Astrocyte (in vitro differentiated cells and primary cell): ENCODE results near the gene NRIP1. TPM values are rescaled to one million over a fixed set of nuclear protein-coding genes. Genes with fewer than 3 reads are reported as not detected.
A peak's percentile ranks its signal among the peaks of the same experiment; 100 is the strongest.

Experiments
- DNase-seq: peaks from one replicate; pipeline ENCODE4 v3.0.0-alpha.2; 2010; ENCODE audit warnings: low read depth
- FAIRE-seq: peaks from 2 replicates; lab custom pipeline; 2011; peaks lifted over from hg19 to GRCh38; lab: Jason Lieb, UNC
- H2AFZ ChIP-seq: 2 replicates; pipeline ENCODE4 v1.6.0; 2012; ENCODE audit warnings: low read depth, low read length, inconsistent platforms
- H3K27ac ChIP-seq: 2 replicates; pipeline ENCODE4 v1.5.1; 2011; ENCODE audit warnings: low read depth, low read length, inconsistent platforms
- H3K27me3 ChIP-seq: 2 replicates; pipeline ENCODE4 v1.6.0; 2011; ENCODE audit warnings: low read length, inconsistent platforms; ENCODE audit not compliant: insufficient read depth
- H3K36me3 ChIP-seq: 2 replicates; pipeline ENCODE4 v1.5.1; 2011; ENCODE audit warnings: low read length, inconsistent platforms; ENCODE audit not compliant: insufficient read depth
- H3K4me1 ChIP-seq: 2 replicates; pipeline ENCODE4 v1.5.1; 2011; ENCODE audit warnings: low read length, inconsistent platforms; ENCODE audit not compliant: insufficient read depth
- H3K4me2 ChIP-seq: 2 replicates; pipeline ENCODE4 v1.6.0; 2012; ENCODE audit warnings: low read length, inconsistent platforms
- H3K4me3 ChIP-seq: 2 replicates; pipeline ENCODE4 v1.5.1; 2011; ENCODE audit warnings: low read depth, mild to moderate bottlenecking, low read length, inconsistent platforms; ENCODE audit not compliant: insufficient read depth
- H3K79me2 ChIP-seq: 2 replicates; pipeline ENCODE4 v1.6.0; 2012; ENCODE audit warnings: mild to moderate bottlenecking, low read length, inconsistent platforms; ENCODE audit not compliant: insufficient read depth
- H3K9ac ChIP-seq: 2 replicates; pipeline ENCODE4 v1.6.0; 2012; ENCODE audit warnings: mild to moderate bottlenecking, low read length, inconsistent platforms
- H3K9me3 ChIP-seq: 2 replicates; pipeline ENCODE4 v1.5.1; 2012; ENCODE audit warnings: low read depth, mild to moderate bottlenecking, low read length, inconsistent platforms; ENCODE audit not compliant: insufficient read depth
- H4K20me1 ChIP-seq: 2 replicates; pipeline ENCODE4 v1.6.0; 2012; ENCODE audit warnings: low read length, inconsistent platforms; ENCODE audit not compliant: insufficient read depth
- H3K27ac Mint-ChIP-seq: one replicate; pipeline ENCODE4 v1.8.0; 2021; ENCODE audit warnings: mild to moderate bottlenecking, mixed read lengths; ENCODE audit not compliant: unreplicated experiment
- H3K27me3 Mint-ChIP-seq: one replicate; pipeline ENCODE4 v1.8.0; 2021; ENCODE audit warnings: low read depth, mixed read lengths; ENCODE audit not compliant: unreplicated experiment
- H3K36me3 Mint-ChIP-seq: one replicate; pipeline ENCODE4 v1.8.0; 2021; ENCODE audit warnings: low read depth, mixed read lengths; ENCODE audit not compliant: unreplicated experiment
- H3K4me1 Mint-ChIP-seq: one replicate; pipeline ENCODE4 v1.8.0; 2021; ENCODE audit warnings: low read depth, mixed read lengths; ENCODE audit not compliant: unreplicated experiment
- H3K4me3 Mint-ChIP-seq: one replicate; pipeline ENCODE4 v1.8.0; 2021; ENCODE audit warnings: mild to moderate bottlenecking, moderate library complexity, mixed read lengths; ENCODE audit not compliant: unreplicated experiment
- H3K9me3 Mint-ChIP-seq: one replicate; pipeline ENCODE4 v1.8.0; 2021; ENCODE audit warnings: mild to moderate bottlenecking, mixed read lengths; ENCODE audit not compliant: unreplicated experiment
- CTCF ChIP-seq: IDR thresholded peaks from 2 replicates; pipeline ENCODE4 v1.5.1; 2011; ENCODE audit warnings: low read depth, mild to moderate bottlenecking, inconsistent platforms, low read length, moderate library complexity; ENCODE audit not compliant: insufficient read depth
- EZH2 ChIP-seq: IDR thresholded peaks from 2 replicates; pipeline ENCODE4 v1.6.1; 2012; ENCODE audit warnings: mild to moderate bottlenecking, low read length, inconsistent platforms; ENCODE audit not compliant: insufficient read depth
- total RNA-seq: library from RNA; stranded (reverse); gene quantifications from 2 replicates; pipeline ENCODE4 v1.2.1, GENCODE V29; 2021

The NRIP1 gene
- total RNA-seq, 1 donor from 2014 or later: 55.5 TPM

GRCh38 chr21:15001113-15001512, 63.7 kb downstream of the NRIP1 start:
- no peaks in the 10 kb centered on the region for H4K20me1 ChIP-seq
- Mint-ChIP-seq H3K27ac (no peak overlapping the region), H3K27me3 (no peaks in the 10 kb centered on the region), H3K36me3 (peaks cover 2% of the 10 kb centered on the region), H3K9me3 (no peaks in the 10 kb centered on the region), H3K4me3 (no peak overlapping the region), H3K4me1 (peaks cover 53% of the 10 kb centered on the region)
- peaks cover 37% of the 10 kb centered on the region for H3K4me1 ChIP-seq
- no peaks in the 10 kb centered on the region for H3K27me3 ChIP-seq
- no peaks in the 10 kb centered on the region for H3K9me3 ChIP-seq
- no peak for DNase-seq
- no peak for FAIRE-seq
- H3K36me3 ChIP-seq: no peaks in the 10 kb centered on the region
- H3K27ac ChIP-seq: no peak overlapping the region
- peaks cover 95% of the 10 kb centered on the region for H3K79me2 ChIP-seq
- H2AFZ ChIP-seq: no peak overlapping the region
- no peak overlapping the region for H3K4me3 ChIP-seq
- no peak overlapping the region for H3K9ac ChIP-seq
- H3K4me2 ChIP-seq: no peak overlapping the region
- TF ChIP-seq EZH2: no peak
- TF ChIP-seq CTCF: no peak

GRCh38 chr21:15000081-15000480, 64.7 kb downstream of the NRIP1 start:
- Histone ChIP-seq H3K4me2 (peak overlapping the region; percentile 50), H3K36me3 (no peaks in the 10 kb centered on the region), H3K27ac (peak overlapping the region; percentile 8), H2AFZ (no peak overlapping the region), H4K20me1 (peaks cover 3% of the 10 kb centered on the region), H3K4me1 (peaks cover 35% of the 10 kb centered on the region), H3K79me2 (peaks cover 94% of the 10 kb centered on the region), H3K9me3 (no peaks in the 10 kb centered on the region), H3K4me3 (no peak overlapping the region), H3K9ac (peak overlapping the region; percentile 2), H3K27me3 (no peaks in the 10 kb centered on the region)
- Mint-ChIP-seq H3K9me3 (no peaks in the 10 kb centered on the region), H3K4me3 (no peak overlapping the region), H3K27me3 (no peaks in the 10 kb centered on the region), H3K36me3 (peaks cover 2% of the 10 kb centered on the region), H3K4me1 (peaks cover 55% of the 10 kb centered on the region), H3K27ac (peak overlapping the region; percentile 21)
- peak; percentile 86 for DNase-seq
- peak; percentile 62 for FAIRE-seq
- TF ChIP-seq EZH2 (no peak), CTCF (no peak)

DNA sequence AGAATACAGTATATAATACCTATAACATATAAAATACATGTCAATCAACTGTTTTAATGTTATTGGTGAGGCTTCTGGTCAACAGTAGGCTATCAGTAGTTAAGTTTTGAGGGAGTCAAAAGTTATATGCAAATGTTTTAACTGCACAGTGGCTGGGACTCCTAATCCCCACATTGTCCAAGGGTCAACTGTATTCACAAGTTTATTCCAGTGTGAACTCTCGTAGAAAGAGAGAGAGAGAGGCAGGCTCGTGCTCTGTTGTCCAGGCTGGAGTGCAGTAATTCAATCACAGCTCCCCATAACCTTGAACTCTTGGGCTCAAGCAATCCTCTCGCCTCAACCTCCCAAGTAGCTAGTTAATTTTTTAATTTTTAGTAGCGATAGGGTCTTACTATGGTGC, 66.0 kb downstream of the NRIP1 start:
- TF ChIP-seq EZH2: no peak
- TF ChIP-seq CTCF: no peak
- H3K27me3 ChIP-seq: no peaks in the 10 kb centered on the region
- FAIRE-seq (no peak), DNase-seq (no peak)
- H3K4me3 ChIP-seq: no peak overlapping the region
- H3K27ac Mint-ChIP-seq: no peak overlapping the region
- no peaks in the 10 kb centered on the region for H3K9me3 Mint-ChIP-seq
- no peak overlapping the region for H2AFZ ChIP-seq
- peaks cover 27% of the 10 kb centered on the region for H3K4me1 ChIP-seq
- H3K9ac ChIP-seq: no peak overlapping the region
- H3K4me1 Mint-ChIP-seq: peaks cover 49% of the 10 kb centered on the region
- peaks cover 4% of the 10 kb centered on the region for H3K36me3 Mint-ChIP-seq
- peaks cover 4% of the 10 kb centered on the region for H4K20me1 ChIP-seq
- H3K4me2 ChIP-seq: no peak overlapping the region
- no peaks in the 10 kb centered on the region for H3K36me3 ChIP-seq
- no peak overlapping the region for H3K4me3 Mint-ChIP-seq
- no peak overlapping the region for H3K27ac ChIP-seq
- H3K9me3 ChIP-seq: no peaks in the 10 kb centered on the region
- H3K27me3 Mint-ChIP-seq: no peaks in the 10 kb centered on the region
- peaks cover 96% of the 10 kb centered on the region for H3K79me2 ChIP-seq
